Measurements from ENCODE around the gene MYO1A.
"Not testable (repeated sequence)": the region's sequence is repeated elsewhere in the genome, so short reads cannot be mapped to it uniquely, and the experiment has no call there.

MYO1A gene

DNA sequence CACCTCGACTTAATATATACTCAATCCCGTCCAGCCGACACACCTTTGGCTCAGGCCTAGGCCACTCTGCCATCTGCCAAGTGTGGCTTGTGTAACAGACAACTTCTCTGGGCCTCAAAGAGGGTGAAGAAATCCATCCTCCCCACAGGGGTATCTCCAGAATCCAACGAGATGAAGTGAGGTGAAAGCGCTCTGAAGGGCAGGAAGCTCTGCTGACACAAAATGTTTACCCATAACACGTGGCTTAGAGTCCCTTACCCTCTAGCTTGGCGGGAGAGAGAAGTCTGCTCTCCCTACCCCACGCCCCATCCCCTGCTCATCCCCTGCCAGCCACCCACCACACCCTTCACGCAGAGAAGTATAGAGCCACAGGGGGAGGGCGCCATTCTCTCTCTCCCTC lies 56.6 kb downstream of the MYO1A start:
- no peak for DNase-seq (ENCODE audit: low read depth)

DNA sequence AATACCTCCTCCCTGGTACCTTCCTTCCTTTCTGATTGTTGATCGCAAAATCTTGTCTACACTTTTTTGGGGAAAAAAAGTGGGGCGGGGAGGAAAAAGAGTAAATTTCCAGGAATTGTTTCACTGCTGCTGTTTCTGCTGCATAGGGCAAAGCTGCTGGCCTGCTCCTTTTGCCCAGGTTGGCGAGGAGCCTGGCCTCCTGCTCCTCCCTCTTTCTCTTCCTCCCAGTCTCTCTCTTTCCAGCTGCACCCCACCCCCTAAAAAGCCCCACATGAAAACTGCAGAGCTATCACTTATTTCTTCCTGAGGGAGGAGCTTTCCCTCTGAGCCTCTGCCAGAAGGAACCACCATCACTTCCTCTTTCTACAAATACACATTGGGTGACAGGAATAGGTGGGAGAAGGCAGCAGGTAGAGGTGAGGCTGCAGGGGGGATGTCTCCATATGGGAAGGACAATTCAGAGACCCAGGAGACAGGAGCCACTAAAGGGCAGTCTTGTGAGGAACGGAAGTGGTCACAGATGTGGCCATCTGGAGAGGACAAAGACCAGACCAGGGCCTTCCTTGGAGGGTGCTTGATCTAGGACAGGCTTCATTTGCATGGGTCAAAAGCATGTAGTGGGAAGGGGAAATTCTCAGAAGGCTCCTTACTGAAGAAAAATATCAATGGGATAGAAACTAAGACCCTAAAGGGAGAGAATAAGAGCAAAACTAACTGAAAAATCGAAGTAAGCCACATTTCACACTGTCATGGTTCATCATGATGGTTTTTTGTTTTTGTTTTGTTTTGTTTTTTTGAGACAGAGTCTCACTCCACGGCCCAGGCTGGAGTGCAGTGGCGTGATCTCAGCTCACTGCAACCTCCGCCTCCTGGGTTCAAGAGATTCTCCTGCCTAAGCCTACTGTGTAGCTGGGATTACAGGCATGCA lies 58.3 kb downstream of the MYO1A start:
- no peak for DNase-seq (ENCODE audit: low read depth)

DNA sequence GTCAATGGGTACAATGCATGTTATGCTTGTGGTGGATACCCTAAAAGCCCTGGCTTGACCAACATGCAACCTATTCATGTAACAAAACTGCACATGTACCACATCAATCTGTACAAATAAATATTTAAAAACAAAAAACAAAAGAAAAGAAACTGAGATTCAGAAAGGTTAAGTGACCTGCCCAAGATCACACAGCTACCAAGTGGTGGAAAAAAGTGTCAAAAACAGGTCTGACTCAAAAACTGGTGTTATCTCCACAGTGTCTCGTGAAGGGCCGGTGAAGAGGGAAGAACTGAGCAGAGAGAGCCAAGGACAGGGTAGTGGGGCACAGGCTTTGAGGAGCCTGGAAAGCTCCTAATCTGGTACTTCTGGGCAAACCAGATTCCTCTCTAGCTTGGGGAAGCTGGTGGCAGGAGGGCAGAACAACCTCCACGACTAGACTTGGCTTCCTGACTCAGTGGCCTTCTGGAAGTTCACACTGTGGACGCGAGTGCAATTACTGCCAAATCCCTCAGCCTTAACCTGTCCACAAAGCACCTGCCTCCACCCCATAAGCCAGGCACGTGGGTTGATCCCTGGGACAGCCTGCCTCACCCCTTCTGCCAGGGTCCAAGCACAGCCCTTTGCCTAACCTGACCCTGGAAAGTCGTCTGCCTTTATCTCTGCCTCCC lies 59.1 kb downstream of the MYO1A start:
- no peak for DNase-seq (ENCODE audit: low read depth)

DNA sequence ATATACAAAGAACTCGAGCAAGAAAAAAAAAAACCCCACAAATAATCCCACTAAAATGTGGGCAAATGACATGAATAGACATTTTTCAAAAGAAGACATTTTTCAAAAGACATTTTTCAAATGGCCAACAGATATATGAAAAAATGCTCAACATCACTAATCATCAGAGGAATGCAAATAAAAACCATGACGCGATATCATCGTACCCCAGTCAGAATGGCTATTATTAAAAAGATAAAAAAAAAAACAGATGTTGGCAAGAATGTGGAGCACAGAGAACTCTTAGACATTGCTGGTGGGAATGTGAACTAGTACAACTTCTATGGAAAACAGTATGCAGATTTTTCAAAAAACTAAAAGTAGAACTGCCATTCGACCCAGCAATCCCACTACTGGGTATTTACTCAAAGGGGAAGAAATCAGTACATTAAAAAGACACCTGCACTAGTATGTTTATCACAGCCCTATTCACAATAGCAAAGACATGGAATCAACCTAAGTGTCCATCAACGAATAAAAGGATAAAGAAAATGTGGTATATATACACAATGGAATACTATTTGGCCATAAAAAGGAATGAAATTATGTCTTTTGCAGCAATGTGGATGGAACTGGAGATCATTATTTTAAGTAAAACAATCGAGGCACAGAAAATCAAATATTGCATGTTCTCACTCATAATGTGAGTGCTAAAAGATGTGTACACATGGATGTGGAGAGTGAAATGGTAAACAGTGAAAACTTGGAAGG lies 59.9 kb downstream of the MYO1A start:
- DNase-seq (ENCODE audit: low read depth): no peak

DNA sequence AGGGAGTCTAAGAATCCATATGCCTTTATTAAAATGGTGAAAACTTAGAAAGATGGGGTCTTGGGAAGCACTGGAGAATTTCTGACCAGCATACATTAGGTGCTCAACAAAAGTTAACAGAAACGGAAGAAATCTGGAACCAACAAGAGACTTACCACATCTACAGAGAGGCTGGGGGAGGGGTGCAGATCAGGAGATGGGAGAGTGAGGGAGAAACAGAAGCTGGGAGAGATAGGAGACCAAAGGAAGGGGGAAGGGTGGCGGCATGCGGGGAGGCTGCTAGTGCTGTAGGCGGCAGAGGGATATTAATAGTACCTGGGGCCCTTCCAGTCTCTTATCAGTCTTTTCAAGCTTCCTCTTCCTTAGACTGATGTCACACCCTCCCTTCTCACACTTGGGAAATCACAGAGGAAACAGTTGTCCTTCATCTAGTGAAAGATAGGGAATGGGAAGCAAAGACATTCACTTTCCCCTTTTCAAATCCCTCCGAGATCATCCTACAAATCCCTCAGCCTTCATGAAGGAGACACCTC lies 61.7 kb downstream of the MYO1A start:
- no peak for DNase-seq (ENCODE audit: low read depth)

DNA sequence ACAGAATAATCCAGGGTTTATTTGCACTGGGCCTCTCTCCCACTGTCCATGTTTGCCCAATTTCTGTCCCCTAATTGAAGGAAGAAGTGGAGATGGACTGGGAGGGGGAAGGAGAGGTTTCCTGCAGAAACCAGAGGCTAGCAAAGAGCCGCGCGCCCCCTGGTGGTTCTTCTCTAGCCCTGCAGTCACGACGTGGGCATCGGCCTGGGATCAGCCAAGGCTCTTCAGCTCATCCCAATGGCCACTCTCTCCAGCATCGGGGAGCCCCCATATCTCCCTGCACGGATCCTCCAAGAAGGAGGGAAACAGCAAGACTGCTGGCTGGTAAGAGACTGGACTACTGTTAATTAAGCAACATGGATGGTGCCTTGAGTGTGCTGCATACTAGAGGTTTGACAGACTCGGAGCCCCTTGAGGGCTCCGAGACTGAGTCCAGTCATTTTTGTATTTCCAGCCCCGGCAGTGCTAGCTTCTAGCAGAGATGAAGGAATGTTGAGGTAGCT lies 62.3 kb downstream of the MYO1A start:
- peak; percentile 68 for DNase-seq (ENCODE audit: low read depth)

DNA sequence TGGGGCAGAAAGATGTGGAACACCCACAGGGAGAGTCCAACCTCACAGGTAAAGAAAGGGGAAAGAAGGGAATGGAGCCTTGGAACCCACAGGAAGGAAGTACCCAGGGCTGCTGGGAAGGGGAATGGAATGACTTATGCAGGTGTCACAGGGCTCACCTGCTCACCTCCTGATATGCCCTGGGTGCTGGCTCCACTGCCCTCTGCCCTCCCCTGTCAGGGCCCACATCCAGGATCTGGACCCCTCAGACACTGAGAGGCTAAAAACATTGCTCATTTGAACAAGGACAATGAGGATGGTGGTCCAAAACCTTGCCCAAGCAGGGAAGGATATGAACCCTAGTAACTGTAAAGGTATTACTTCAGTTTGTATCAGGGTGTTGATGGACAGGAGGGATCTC lies 62.9 kb downstream of the MYO1A start:
- no peak for DNase-seq (ENCODE audit: low read depth)

DNA sequence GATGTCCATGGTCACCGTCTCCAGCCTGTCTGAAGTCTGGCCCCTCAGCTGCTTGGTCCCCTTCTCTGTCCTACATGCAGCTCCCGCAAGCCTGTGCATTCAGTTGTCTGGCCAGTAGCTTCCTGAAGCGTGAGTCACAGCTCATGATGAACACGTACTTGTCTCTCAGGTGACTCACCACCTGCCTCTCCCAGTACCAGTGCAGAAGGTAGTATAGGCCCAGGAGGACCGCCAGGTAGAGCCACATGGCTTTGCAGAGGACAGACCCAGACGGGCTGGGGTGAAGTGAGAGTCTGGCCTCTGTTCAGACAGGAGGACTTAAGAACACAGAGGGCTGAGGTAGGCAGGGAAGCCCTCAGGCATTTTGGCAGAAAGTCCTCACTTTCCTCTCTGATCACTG lies 64.2 kb downstream of the MYO1A start:
- not testable (repeated sequence) for DNase-seq (ENCODE audit: low read depth)

DNA sequence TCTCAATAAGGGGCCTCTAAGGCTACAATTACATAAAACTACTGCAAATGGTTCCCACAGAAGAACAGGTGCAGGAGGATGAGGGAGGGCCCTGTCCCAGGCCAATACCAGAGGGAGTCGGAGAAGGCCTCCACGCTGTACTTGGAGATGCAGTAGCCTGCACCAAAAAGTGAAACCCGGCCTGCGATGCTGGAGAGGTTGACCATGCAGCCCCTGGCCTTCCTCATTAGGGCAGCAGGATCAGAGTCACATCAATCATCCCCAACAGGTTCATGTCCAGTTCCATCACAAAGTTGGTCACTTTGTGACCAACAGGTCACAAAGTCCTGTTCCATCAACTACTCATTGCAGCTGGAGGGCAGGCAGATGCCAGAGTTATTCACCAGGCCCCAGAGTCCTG lies 66.5 kb downstream of the MYO1A start:
- DNase-seq (ENCODE audit: low read depth): no peak

DNA sequence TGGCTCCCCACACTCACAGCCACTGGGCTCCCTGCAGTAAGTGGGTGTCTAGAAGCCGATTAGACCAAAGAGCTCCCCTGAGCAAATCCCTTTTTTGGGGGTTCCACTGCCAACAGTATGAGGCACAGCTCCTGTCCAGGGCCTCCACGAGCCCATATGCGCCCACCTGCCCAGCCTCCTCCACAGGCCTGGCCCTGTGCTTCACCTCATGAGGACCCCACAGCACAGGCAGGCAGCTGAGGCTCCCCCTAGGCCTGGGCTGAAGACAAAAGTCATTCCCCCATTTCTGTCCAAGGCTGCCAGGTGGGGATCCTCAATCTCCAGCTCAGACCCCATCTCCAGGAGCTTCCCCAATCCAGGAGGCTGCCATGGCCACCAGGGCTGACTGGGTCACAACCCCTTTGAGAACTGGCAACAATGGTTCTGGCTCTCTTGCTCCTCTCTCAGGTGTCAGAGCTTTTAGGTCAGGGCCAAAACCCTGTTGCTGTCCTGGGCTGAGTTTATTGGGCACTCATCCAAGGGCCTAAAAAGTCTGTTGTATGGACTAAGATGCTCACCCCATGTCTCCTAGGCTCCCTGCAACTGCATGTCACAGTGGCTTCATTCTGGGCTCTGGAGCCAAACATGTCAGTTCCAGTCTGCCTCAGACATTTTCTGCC lies 67.2 kb downstream of the MYO1A start:
- not testable (repeated sequence) for DNase-seq (ENCODE audit: low read depth)

DNA sequence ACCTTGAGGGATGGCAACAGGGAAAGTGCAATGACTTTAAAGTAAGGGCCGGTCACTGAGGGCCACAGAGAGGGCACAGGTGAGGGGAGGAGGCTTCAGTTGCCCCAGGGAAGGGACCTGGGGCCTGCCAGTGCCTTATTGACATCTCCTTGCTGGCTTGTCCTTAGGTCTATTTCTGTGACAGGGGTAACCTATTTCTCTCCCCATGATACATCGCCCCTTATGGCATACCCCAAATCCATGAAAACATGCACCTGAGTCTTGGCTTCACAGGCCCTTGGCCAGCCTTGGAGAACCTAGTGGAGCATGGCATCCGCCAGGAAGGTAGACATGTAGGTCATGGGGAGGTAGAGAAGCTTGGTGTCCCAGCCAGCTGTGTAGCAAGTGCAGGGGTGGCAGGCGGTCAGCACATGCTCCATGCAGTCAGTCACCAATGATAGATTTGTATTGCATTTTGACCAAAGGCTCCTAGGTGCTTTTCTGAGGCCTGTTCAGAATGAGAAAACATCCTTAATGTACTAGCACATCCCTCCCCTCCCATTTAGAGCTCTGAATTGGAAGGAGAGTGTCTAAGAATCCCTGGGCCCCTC lies 68.9 kb downstream of the MYO1A start:
- no peak for DNase-seq (ENCODE audit: low read depth)

DNA sequence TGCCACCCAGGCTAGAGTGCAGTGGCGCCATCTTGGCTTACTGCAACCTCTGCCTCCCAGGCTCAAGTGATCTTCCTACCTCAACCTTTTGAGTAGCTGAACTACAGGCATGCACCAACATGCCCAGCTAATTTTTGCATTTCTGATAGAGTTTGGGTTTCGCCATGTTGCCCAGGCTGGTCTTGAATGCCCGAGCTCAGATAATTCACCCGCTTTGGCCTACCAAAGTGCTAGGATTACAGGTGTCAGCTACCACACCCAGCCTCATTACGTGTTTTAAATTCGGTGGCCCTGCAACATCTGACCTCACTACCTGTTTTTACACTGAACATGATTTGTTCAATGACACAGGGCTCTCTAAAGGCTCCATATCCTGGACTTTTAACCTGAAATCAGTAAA lies 69.7 kb downstream of the MYO1A start:
- no peak for DNase-seq (ENCODE audit: low read depth)

DNA sequence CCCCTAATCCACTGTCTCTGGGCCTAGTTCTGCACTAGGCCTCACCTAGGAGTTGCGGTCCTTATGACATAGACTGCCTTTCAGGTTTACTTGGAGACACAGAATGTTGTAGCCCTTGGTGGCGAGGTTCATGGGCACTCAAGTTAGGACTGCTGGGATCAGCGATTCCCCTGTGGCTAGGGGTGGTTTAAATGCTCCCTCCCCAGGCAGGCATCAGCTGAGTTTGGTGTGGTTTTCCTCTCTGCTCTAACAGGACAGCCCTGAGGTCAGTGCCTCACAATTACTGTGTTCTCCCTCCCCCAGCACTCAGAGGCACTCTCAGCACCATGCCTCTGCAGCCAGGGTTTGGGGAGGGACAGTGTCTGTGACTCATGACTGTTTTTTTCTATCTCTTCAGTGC lies 70.3 kb downstream of the MYO1A start:
- no peak for DNase-seq (ENCODE audit: low read depth)
